Left kidney (tissue), 2 donors: ENCODE data around the gene TYMP. TPM values are rescaled to one million over a fixed set of nuclear protein-coding genes. Genes with fewer than 3 reads are reported as not detected.
"Not testable (repeated sequence)": the region's sequence is repeated elsewhere in the genome, so short reads cannot be mapped to it uniquely, and the experiment has no call there.

ENCODE experiments used
- DNase-seq: peaks from one replicate; pipeline ENCODE4 v3.0.0-alpha.2; 2013
- polyA plus RNA-seq: library from polyadenylated mRNA; unstranded; fragments of 120-200 nt; gene quantifications from one replicate; pipeline ENCODE4 v1.2.1, GENCODE V29; 2013; ENCODE audit not compliant: insufficient read length

Gene TYMP
- polyA plus RNA-seq, 1 donor: 1.0 TPM

GRCh38 chr22:50562523-50563412 is 33.0 kb upstream of the TYMP start, which contains the start of gene SYCE3:
Gene SYCE3 (minus strand): TSS chr22:50562919. CDS start chr22:50556405, 6,514 bp downstream.
- peak; percentile 95 for DNase-seq

GRCh38 chr22:50561401-50562358 is 31.9 kb upstream of the TYMP start:
- no peak for DNase-seq

- DNase-seq: no peak
Observed at GRCh38 chr22:50560034-50560433, 30.2 kb upstream of the TYMP start.

- no peak for DNase-seq
Observed at GRCh38 chr22:50556703-50557102, 26.9 kb upstream of the TYMP start.

GRCh38 chr22:50553310-50553709 is 23.5 kb upstream of the TYMP start:
- DNase-seq: no peak

GRCh38 chr22:50551160-50551752 is 21.4 kb upstream of the TYMP start:
- no peak for DNase-seq

GRCh38 chr22:50550395-50550794 is 20.6 kb upstream of the TYMP start:
- no peak for DNase-seq

GRCh38 chr22:50548921-50549790 is 19.3 kb upstream of the TYMP start:
- no peak for DNase-seq

GRCh38 chr22:50548040-50548920 is 18.5 kb upstream of the TYMP start:
- no peak for DNase-seq

GRCh38 chr22:50547263-50547985 is 17.6 kb upstream of the TYMP start:
- no peak for DNase-seq

GRCh38 chr22:50546326-50547262 is 16.8 kb upstream of the TYMP start:
- DNase-seq: no peak

- no peak for DNase-seq
Observed at GRCh38 chr22:50545522-50546325, 15.9 kb upstream of the TYMP start, which contains the start of gene KLHDC7B. Gene KLHDC7B (plus strand): TSS chr22:50545899. CDS start chr22:50546244, 345 bp downstream.

GRCh38 chr22:50544746-50545253 is 15.0 kb upstream of the TYMP start:
- DNase-seq: no peak

- DNase-seq: peak; percentile 67
Observed at GRCh38 chr22:50544078-50544745, 14.4 kb upstream of the TYMP start.

GRCh38 chr22:50542416-50542927 is 12.7 kb upstream of the TYMP start:
- DNase-seq: no peak

- DNase-seq: not testable (repeated sequence)
Observed at GRCh38 chr22:50541667-50542026, 11.8 kb upstream of the TYMP start.
